HG03159 (cell line): Measurements from ENCODE around the gene CFAP97D2.
"Not testable (repeated sequence)": the region's sequence is repeated elsewhere in the genome, so short reads cannot be mapped to it uniquely, and the experiment has no call there.

ENCODE experiments used
- ATAC-seq: cut with Tn5 transposase; IDR thresholded peaks from one replicate; pipeline ENCODE4 v1.9.1; 2021; ENCODE audit warnings: mild to moderate bottlenecking, moderate library complexity; ENCODE audit not compliant: unreplicated experiment

The CFAP97D2 gene

GRCh38 chr13:114157869-114158495, 21.1 kb upstream of the CFAP97D2 start:
- ATAC-seq = no peak

DNA sequence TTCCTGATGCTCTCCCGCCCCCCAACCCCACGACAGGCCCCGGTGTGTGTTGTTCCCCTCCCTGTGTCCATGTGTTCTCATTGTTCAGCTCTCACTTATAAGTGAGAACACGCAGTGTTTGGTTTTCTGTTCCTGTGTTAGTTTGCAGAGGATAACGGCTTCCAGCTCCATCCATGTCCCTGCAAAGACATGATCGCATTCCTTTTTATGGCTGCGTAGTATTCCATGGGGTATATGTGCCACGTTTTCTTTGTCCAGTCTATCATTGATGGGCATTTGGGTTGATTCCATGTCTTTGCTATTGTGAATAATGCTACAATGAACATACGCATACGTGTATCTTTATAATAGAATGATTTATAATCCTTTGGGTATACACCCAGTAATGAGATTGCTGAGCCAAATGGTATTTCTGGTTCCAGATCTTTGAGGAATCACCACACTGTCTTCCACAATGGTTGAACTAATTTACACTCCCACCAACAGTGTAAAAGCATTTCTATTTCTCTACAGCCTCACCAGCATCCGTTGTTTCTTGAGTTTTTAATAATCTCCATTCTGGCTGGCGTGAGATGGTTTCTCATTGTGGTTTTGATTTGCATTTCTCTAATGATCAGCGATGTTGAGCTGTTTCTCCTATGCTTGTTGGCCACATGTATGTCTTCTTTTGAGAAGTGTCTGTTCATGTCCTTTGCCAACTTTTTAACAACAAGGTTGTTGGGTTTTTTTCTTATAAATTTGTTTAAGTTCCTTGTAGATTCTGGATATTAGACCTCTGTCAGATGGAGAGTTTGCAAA, 20.0 kb upstream of the CFAP97D2 start:
- not testable (repeated sequence) for ATAC-seq

DNA sequence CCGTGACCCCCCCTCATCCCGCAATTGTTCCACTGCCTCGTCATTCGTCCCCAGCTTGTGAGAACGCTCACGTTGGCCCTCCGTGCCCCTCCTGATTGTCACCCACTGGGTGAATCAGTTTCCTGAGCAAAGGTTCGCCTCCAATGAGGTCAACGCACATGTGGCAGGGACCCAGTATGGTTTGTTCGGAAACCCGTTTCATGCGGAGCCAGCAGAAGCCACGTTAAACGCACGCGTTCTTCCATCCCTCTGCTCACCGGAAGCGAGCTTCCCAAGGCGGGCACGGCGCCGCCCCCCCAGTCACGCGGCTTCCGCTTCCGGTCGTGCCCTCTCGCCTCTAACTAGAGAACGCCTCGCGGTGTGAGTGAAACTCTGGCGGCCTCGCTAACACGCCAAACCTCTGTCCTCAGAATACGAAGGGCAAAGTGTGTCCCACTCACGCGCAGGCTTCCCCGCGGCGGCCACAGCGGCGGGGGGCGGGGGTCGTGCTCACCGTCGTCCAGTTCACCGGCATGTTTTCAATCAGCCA, 18.0 kb upstream of the CFAP97D2 start:
- no peak for ATAC-seq

GRCh38 chr13:114161644-114162532, 17.2 kb upstream of the CFAP97D2 start:
- no peak for ATAC-seq

DNA sequence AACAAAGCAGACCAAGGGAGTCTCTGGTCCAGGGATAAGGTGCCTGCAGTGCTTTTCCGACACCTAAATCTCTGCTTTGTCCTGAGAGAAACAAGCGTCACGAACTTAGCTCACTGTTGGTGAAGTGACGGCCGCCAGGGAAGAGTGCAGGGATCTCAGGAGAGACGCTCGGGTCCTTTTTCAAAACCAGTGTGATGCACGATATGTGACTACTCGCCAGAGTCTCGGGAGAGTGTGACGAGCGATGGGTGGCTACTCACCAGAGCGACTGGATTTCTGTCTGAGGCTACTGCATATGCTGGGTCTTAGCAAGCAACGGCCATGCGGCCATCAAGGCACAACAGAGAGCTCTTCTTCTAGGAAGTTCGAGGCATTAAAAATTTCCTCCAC, 16.5 kb upstream of the CFAP97D2 start:
- ATAC-seq = no peak

DNA sequence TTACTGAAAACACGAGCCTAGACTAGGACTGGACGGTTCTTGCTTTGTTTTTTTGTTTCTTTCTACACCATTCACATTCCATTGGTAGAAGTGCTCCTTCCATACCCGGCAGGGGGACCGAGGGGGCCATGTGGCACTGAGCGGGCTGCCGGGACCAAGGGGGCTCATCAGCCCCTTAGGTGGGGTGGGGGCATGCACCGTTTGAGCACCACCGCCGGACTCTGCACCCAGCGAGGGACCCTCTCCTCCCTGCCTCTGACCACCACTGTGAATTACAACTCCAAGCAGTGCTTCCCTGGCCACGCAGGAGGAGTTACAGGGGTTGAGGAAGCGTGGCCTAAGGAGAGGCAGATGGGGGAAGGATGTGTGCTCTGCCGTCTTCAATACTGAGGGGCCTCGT, 15.0 kb upstream of the CFAP97D2 start:
- ATAC-seq = no peak

DNA sequence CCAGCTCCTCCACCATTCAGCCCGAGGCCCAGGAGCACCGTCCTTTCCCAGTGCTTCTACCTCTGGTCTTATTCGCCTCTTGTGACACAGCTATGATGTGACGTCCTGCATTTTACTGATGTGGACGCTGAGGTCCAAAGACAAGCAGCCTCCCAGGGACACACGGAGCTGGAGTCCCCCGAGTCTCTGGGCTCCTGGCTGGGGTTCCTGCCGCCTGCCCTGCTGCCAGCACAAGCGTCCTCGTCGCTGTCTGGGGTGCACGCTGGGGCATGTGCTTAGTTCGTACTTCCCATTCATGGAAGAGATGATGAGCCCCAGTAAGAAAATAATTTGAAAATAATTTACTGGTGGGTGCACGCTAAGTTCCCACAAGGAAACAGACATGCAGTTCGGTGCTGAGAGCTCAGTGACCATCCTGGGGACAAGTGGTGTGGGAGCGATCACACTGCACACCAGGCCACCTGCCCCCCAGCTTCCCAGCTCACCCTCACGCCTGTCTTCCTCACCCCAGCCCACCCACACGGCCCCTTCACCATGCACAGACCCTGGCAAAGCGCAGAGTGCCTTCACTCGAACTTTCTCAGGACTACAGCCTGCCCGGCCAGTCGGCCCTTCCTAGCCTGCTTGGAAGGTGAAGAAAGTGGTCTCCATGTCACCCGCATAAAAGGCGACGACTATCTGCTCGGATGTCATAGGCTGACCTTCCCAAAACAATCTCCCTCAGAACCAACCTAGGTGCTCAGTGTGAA, 14.2 kb upstream of the CFAP97D2 start:
- ATAC-seq = no peak

DNA sequence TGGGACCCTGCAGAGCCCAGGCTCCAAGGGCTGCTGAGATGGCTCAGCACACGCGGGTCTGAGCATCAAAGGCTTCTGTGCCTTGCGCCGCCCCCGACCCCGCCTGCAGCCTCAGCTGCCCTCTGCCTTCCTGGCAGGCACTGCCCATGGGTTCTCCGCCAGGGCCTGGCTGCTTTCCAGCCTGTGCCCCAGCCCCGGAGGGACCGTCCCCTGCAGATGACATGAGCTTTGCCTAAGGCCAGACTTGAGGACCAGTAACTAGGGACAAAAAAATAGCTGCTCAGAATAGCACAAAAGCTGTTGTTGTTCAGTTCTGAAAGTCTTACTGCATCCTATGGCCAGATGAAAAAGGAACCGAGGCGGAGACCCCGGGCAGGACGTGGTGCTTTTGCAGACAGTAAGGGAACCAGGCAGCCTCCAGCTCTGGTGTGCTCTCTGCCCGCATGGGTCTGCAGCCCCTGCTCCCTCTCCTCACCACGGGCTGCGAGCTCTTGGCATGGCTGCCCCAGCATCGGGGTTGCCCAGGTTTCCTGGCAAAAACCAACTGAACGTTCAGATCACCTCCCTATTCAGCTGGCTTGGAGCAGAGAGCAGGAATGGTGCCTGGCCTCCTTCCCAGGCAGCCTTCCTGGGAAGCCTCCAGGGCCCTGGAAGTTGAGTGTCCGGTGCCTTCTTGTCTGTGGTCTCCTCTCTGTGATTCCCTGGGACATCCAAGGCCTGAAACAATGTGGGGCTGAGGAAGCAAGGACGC, 12.5 kb upstream of the CFAP97D2 start:
- no peak for ATAC-seq

DNA sequence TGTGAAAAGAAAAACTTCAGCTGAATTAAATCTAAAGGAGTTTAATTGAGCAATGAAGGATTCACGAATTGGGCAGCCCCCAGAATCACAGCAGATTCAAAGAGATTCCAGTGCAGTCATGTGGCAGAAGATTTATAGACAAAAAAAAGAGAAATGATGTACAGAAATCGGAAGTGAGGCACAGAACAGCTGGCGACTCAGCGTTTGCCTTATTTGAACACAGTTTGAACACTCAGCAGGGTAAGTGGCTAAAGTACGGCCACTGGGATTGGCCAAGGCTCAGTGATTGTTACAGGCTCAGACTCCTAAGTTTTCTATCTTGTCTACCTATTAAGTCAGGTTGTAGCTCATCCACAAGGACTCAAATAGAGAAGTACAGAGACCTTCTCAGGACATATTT, 11.6 kb upstream of the CFAP97D2 start:
- ATAC-seq = no peak

DNA sequence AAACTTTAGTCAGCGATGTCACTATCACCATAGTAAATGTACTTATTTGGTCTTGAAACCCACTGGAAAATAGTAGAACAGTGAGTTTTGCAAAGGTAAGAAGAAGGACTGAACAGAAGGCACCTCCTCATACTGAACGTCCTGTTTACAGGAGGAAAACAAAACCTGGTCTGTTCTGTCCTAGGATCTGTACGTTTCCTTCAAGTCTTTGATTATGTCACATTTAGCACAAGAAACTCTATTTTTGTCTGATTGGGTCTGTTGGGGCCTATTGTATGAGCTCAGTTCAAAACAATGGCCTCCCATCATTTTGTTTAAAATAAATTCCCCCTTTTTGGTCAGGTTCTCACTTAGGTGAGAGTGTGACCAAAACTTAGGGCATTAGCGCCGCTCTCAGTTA, 11.2 kb upstream of the CFAP97D2 start:
- no peak for ATAC-seq

GRCh38 chr13:114173272-114173671, 5.8 kb upstream of the CFAP97D2 start:
- no peak for ATAC-seq

DNA sequence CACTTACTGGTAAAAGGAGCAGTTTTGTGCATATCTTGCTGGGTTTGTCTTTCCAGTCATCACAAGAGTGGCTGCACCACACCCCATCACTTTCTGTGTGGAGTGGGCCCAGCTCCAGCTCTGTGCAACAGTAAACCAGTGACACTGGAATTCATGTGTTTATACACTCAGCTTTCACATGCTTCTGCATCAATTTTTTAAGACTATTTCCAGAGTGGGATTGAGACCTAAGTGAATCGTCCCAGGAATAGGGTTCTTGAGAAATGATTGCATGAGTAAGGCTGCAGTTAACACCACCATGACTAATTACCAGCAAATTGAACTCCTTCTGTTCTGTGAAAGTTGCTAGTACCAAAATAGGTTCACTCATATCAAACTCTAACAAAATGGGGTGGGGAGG, 5.3 kb upstream of the CFAP97D2 start:
- no peak for ATAC-seq

DNA sequence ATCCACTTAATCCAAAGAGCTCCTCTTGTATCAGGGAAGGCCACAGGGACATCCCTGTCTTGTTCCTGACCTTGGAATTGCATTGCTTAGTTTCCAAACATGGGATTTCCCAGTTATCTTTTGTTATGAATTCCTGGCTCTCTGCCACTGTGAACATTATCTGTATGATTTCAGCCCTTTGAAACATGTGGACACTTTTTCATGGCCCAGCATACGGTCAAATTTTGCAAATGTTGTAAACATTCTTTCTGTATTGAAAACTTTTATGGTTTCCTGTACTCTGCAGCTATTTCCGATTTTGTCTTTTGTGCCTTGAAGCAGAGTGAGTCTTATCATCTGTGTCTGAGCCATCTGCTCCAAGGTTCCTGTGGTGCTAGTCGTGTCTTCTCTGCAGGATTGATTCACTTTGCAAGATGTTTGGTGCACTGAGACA, 4.5 kb upstream of the CFAP97D2 start:
- ATAC-seq = no peak

DNA sequence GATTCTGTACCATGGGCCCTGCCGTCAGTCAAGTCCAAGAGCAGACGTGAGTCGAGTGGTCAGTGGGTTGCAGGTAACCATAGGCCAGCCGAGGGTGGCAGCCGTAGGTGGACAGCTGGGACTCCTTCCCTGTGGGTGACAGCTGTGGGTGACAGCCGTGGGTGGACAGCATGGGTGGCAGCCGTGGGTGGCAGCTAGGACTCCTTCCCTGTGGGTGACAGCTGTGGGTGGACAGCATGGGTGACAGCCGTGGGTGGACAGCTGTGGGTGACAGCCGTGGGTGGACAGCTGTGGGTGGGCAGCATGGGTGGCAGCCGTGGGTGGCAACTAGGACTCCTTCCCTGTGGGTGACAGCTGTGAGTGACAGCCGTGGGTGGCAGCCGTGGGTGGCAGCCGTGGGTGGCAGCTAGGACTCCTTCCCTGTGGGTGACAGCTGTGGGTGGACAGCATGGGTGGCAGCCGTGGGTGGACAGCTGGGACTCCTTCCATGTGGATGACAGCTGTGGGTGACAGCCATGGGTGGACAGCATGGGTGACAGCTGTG, 2.6 kb upstream of the CFAP97D2 start:
- not testable (repeated sequence) for ATAC-seq

- ATAC-seq = no peak
These were observed 1.6 kb upstream of the CFAP97D2 start for GRCh38 chr13:114177245-114178010.

GRCh38 chr13:114185182-114185971, 6.3 kb downstream of the CFAP97D2 start:
- ATAC-seq = no peak

DNA sequence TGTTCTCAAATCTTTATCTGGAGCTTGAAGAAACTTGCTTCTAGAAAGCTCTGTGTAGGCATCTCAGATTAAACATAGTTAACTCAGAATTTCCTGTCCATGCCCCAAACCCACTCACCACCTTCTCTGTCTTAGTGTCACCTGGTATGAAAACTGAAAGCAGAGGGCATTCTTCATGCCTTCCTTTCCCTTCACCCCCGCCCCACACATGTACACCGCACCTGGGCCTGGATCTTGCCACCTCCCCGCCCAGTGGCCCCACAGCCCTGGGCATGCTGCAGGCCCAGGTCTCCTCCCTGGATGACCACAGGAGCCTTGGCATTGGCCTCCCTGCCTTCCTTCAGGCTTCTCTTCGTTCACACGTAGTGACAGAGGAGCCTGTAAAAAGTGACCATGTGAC, 15.8 kb downstream of the CFAP97D2 start:
- no peak for ATAC-seq

GRCh38 chr13:114196629-114197028, 17.6 kb downstream of the CFAP97D2 start:
- ATAC-seq = no peak
